Hypothalamus (tissue), 51 donors: ENCODE measurements around the gene DENND1A.
"Not testable (repeated sequence)": the region's sequence is repeated elsewhere in the genome, so short reads cannot be mapped to it uniquely, and the experiment has no call there.

Source experiments
- DNase-seq, 51 donors: peaks; one replicate each; lab custom pipeline; 2025; lab: John Stamatoyannopoulos, UW

The DENND1A gene, protein sequence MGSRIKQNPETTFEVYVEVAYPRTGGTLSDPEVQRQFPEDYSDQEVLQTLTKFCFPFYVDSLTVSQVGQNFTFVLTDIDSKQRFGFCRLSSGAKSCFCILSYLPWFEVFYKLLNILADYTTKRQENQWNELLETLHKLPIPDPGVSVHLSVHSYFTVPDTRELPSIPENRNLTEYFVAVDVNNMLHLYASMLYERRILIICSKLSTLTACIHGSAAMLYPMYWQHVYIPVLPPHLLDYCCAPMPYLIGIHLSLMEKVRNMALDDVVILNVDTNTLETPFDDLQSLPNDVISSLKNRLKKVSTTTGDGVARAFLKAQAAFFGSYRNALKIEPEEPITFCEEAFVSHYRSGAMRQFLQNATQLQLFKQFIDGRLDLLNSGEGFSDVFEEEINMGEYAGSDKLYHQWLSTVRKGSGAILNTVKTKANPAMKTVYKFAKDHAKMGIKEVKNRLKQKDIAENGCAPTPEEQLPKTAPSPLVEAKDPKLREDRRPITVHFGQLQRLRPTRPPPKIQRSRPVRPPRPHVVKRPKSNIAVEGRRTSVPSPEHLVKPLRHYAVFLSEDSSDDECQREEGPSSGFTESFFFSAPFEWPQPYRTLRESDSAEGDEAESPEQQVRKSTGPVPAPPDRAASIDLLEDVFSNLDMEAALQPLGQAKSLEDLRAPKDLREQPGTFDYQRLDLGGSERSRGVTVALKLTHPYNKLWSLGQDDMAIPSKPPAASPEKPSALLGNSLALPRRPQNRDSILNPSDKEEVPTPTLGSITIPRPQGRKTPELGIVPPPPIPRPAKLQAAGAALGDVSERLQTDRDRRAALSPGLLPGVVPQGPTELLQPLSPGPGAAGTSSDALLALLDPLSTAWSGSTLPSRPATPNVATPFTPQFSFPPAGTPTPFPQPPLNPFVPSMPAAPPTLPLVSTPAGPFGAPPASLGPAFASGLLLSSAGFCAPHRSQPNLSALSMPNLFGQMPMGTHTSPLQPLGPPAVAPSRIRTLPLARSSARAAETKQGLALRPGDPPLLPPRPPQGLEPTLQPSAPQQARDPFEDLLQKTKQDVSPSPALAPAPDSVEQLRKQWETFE

DNA sequence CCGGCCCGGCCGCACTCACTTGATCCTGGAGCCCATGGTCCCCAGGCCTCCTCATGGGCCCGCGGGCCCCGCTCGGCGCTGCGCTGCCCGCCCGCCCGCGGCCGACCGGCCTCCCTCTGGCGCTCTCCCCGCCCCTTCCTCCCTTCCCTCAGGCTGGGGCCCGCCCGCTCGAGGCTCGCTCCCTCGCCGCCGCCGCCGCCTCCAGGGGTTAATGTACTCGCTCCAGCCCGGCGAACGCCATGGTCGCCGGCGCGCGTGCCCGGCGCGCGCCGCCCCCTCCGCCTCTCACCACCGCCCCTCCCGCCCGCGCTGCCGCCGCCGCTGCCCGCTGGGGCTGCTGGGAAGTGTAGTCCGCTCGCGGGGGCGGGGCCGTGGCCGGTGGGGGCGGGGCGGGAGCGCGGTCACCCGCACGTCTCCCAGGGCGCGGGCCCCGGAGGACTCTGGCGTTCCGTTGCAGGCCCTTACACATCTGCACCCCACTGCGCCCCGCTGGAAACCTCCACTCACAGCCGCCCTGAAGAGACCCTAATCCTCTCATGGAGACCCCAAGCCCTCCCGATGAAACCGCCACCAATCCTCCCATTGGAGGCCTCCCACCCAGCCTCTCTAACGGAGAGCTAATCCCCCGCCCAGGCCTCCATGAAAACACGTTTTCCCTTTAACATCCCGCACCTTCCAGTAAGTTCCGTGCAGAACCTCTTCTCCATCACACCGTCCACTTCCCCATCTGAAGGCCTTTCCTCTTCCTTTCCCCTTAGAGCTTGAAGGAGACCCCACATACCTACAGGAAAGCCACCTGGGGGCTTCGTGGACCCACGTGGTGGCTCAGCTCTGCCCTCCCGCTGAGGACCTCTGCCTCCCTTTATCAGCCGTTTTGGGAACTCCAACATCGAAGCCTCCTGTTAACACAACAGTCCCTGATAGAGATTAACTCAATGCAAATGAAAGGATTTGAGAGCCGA, at the start of gene DENND1A:
Gene DENND1A (minus strand): TSS at position 257 of the 962 bp plus-strand sequence. CDS start 221 bp downstream, at position 36.
- peak in 50 of 51 donors; percentile 48 to 92 (median 80) for DNase-seq

DNA sequence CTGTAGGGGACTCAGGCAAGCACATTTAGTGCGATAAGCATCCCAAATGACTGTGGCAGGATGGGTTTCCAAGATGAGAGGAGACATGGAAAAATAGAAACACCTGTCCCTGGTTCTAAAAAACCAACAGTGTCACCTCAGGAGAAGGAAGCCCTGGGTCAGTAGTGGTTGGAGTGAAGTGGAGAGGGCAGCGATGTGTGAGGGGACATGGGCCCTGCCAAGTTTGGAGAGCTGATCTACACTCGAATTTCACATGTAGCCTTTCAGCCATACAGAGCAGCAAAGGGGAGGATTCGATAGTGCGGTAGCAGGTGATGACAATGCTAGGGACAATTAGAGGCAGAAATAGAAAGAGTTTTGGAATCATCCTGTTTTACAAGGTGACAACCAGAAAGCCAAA, 49.1 kb upstream of the DENND1A start:
- DNase-seq = no peak

DNA sequence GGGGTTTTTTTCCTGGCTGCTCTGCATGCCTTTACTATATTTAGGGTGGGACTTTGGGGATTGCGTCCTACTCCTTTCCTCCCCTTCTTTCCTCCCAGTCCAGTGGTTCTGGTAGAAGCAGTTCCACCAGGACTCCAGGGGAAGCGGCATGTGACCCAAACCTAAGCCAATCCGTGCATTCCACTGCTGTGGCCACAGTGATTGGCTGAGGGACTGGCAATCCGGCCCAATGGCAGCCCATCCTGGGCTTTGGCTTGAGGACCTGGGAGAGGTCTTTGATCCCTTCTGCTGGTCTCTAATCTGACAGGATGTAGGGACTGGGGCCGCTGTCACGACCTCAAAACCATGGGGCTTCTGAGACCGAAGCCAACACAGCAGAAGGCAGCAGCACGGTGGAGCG, 46.7 kb upstream of the DENND1A start:
- not testable (repeated sequence) for DNase-seq

DNA sequence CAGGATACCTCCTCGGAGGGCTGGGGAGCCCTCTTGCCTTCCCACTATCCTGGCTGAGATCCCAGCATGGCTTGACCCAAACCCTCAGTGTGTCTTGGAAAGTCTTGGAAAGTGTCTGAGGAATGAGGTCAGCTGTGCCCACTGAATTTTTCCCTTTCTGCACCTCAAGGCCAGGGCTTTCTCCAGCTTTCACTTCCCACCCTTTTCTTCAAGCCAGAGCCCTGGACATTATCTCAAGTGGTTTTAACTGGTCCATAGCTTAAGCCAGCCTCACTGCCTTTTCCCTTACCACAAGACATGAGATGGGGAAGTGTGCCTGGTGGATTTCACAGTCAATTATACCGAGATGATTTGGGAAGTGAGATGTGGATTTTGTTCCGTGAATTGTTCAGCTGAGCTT, 45.9 kb upstream of the DENND1A start:
- peak in 5 of 51 donors; percentile 6 to 11 (median 7) for DNase-seq

DNA sequence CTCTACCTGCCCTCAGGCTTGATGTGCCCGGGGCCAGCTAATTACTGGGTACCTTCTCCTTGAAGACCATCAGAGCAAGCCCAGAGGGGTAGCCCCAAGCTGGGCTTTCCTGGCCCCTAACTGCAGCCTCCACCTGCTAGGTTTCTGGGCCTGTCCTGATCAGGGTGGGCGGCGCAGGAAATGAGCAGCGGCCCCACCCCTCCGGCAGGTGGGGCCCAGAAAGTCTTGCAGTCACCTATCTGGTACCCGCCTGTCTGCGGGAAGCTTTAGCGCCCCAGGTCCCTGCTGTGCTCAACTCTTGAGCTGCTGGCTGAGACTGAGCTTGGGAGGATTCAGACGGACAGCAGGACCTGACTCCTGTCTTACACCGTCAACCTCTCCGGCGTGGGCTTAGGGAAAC, 44.5 kb upstream of the DENND1A start:
- no peak for DNase-seq

DNA sequence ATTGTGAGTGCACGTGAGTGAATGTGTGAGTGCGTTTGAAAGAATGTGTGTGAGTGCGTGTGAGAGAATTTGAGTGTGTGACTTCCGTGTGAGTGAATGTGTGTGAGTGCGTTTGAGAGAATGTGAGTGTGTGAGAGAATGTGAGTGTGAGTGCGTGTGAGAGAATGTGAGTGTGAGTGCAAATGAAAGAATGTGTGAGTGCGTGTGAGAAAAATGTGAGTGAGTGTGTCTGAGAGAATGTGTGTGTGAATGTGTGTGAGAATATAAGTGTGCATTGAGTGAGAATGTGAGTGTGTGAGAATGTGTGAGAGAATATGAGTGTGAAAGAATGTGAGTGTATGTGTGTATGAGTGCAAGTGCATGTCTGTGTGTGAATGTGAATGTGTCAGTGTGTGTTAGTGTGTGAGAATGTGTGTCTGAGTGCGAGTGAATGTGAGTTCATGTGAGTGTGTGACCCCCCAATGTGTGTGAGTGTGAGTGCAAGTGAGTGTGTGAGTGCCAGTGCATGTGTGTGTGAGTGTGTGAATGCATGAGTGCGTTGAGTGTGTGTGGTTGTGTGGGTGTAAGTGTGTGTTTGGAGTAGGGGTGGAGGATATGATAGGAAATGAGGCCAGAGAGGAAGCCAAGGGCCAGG, 43.8 kb upstream of the DENND1A start:
- DNase-seq = no peak

DNA sequence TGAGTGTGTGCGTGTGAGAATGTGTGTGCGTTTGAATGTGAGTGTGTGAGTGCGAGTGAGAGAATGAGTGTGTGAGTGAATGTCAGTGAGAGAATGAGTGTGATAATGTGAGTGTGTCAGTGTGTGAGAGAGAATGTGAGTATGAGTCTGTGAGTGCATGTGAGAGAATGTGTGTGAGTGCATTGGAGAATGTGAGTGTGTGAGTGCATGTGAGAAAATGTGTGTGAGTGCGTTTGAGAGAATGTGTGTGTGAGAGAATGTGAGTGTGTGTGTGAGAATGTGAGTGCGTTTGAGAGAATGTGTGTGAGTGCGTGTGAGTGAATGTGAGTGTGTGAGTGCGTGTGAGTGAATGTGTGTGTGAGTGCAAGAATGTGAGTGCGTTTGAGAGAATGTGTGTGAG, 42.7 kb upstream of the DENND1A start:
- no peak for DNase-seq

DNA sequence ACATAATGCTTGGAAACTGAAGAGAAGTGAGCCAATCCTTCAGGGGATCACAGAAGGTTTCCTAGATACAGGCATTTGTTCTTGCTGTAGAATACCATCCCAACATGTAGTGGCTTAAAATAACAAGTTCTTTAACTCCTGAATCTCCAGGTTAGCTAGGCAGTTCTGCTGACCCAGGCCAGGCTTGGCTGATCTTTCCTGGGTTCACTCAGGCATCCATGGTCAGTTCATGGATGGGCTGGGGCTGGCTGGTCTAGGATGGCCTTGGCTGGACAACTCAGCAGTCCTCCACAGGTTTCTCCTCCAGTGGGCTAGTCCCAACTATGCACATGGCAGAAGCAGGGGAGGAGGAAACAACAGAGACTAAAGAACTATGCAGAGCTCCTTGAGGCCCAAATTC, 37.4 kb upstream of the DENND1A start:
- no peak for DNase-seq

DNA sequence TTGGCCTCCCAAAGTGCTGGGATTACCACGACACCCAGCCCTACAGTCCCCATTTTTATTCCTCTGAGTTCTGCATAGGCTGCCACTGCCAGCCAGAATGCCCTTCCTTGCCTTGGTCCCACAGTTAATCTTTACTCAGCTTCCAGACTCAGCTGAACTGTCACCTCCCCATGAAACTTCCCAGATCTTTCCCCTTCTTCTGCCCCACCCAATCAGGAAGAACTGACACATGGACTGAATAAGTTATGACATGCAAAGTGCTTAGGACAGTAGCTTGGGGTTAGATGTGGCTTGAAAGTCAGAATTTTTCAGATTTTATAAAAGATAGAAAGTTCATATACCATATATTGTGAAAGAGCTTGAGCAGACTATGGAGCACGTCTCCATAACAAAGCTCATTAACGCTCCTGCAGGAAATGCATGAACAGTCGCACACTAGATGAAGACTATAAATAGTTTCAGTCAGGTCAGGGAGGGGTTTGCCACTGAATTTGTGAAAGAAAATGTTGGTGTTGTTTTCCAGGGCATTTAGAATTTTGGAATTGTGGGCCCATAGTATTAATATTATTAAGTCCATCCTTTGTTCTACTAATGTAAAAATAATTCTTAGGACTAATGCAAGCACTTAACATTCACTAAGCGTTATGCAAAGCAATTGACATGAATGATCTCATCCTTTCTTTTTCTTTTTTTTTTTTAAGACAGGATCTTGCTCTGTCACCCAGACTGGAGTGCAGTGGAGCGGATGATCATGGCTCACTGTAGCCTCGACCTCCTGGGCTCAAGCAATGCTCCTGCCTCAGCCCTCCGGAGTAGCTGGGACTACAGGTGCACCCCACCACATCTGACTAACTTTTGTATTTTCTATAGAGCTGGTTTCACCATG, 36.1 kb upstream of the DENND1A start:
- DNase-seq = no peak

DNA sequence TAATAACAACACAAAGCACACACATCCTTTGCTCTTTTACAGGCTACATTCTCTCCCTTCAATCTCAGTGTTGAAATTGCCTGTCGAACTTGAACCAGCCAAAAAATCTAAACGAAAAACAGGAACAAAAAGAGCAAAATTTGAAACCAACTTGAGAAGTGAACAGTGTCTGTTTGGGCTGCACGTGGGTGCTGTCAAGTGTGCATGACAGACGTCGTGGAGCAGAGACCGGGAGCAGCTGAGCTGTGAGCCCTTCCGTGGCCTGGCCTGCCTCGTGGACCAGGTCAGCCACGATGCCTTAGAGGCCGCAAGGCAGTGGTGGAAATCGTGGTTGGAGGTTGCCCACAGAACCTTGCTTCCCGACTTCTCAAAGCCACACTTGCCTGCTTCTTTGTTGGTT, 34.8 kb upstream of the DENND1A start:
- DNase-seq = no peak

DNA sequence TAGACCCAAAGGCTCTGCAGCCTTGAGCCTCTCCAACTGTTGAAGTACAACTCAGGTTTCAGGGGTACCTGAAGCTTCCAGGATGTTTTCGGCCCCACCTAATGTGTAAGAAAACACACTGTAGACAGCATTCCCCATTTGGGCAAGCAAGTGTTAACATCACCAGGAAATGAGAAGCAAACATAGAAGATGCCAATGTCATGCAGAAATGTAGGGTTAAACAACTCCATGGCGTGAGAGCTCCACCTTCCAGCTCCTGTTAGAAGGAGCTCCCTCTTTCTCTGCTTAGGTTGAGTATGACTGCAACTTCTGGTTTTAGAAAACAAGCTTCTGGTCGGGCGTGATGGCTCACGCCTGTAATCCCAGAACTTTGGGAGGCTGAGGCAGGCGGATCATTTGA, 31.0 kb upstream of the DENND1A start:
- DNase-seq = no peak

DNA sequence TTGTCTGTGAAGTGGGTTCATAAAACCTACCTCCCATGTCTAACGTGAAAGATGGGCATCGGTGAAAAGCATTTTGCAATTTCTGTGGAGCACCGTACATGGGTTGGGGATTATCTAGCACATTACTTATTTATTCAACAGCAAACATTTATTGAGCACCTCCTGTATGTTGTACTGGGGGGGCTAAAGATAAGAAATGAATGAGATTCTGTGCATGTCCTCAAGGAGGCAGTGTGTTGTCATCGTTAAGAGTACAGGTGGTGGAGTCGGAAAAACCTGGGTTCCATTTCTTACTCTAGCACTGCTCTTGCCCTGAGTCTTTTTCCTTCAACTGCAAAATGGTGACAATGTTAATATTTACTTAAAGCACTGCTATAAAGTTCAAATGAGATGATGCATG, 30.4 kb upstream of the DENND1A start:
- DNase-seq = no peak

DNA sequence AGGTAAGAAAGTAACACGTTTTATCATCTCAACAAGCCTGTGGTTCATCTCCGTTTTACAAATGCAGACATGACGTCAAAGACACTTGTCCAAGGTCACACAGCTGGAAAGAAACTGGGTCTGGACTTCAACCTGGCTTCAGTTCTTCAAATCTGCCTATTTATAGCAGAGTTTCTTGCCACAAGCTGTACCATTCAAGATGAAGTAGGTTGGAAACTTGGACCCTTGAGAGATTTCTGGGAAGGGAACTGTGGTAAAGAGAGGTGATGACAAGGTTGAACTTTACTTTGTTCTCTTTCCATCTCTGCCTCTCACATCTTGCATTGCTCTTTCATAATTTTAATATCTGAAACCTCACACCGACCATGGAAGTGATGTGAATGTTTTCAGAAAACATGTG, 29.9 kb upstream of the DENND1A start:
- DNase-seq = no peak

DNA sequence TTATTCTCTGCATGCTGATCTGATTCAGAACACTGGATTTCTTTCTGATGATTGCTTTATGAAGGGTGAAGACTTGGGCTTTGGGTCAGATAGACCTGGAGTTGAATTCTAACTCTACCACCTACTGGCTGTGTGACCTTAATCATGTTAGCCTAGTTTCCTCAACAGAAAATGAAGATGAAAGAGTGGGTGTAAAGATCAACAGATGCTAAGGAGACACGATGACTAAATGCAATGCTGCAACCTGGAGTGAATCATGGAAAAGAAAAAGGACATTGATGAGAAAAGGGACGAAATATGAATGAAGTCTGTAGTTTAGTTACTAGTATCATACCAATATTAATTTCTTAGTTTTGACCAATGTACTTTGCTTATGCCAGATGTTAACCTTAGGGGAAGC, 27.8 kb upstream of the DENND1A start:
- DNase-seq = no peak

DNA sequence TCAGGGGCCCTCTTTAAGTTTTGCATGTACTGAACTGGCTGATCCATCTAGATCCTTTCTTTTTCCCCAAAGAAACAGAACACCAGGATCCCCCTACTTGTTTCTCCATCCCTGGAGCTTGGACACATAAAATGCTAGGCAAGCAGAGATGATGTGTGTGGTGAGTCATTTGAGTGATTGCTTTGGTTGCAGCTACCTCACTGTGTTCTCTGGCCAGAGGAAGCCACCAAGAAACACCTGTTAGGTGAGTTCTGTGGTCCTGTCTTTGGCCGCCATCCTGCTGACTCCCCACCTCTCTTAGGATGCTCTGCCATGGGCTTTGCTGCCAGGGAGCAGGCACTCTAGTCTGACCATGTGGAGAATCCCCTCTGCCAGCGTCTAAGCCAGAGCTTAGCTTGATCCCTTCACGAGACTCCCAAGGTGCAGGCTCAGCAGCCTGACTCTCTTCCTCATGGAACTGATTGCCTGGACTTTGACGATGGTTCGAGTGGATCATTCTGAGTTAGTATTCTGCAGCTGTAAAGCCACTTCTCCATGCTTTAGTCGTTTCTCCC, 27.3 kb upstream of the DENND1A start:
- no peak for DNase-seq

DNA sequence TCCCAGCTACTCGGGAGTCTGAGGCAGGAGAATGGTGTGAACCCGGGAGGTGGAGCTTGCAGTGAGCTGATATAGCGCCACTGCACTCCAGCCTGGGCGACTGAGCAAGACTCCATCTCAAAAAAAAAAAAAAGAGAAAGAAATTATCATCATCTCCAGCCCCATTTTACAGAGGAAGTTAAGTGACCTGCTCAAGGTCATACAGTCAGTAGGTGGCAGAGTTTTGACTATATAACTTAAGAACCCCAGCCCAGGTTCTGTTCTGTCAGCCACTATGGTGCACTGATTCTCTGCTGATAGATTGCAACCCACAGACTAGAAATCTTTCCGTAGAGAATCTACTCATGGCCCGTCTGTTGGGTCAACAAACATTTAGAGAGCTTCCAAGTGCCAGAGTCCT, 25.7 kb upstream of the DENND1A start:
- DNase-seq = no peak

DNA sequence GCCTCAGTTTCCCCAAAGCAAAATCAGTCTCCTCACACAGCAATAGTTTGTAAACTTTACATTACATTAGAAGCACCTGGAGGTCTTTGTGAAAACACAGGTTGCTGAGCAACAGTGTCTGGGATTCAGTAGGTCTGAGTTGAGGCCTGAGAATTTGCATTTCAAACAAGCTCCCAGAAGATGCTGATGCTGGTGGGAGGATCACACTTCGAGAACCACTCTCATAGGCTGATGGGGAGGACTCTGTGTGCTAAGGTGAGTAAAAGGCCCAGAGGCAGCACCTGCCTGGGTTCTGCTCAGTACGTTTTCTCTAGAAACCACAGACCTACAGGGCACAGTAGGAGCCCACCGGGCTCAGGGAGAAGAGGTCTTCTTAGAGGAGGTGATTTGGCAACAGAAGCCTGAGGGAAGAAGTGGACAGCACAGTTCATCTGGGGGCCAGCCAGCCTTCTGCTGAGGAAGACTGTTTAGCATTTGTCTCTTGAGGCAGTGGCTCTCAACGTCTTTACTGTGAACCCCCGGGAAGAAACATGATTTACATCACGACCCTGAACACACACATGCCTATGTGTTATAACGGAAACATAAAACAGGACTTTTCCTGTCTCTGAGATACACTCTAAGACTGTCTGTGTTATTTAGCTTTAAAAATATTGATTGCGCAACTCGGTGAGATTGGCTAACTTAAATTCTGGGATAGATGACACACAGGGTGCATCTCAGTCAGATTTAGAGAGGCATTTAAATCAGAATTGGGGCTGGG, 24.8 kb upstream of the DENND1A start:
- DNase-seq = no peak
